MM.1S (cell line): ENCODE measurements around the gene TBL1Y.
"Not testable (repeated sequence)": the region's sequence is repeated elsewhere in the genome, so short reads cannot be mapped to it uniquely, and the experiment has no call there.

Experiments
- DNase-seq: peaks from one replicate; pipeline ENCODE4 v3.0.0-alpha.2; 2015
- H2AFZ ChIP-seq: fragments of 300-600 bp; sonication (generic); 2 replicates; pipeline ENCODE4 v1.6.0; 2016; ENCODE audit warnings: antibody characterized with exemption, low read length
- H3F3A ChIP-seq: fragments of 300-600 bp; sonication (generic); 2 replicates; pipeline ENCODE4 v1.6.1; 2016; ENCODE audit warnings: mild to moderate bottlenecking, antibody characterized with exemption, low read length, moderate library complexity, mixed read lengths; ENCODE audit not compliant: insufficient read depth
- H3K27ac ChIP-seq: fragments of 300-600 bp; sonication (generic); 2 replicates; pipeline ENCODE4 v1.5.1; 2016; ENCODE audit warnings: mild to moderate bottlenecking, low read length
- H3K27me3 ChIP-seq: fragments of 300-600 bp; sonication (generic); replicated peaks from 2 replicates; pipeline ENCODE4 v1.6.0; 2016; ENCODE audit warnings: low read length; ENCODE audit not compliant: insufficient read depth
- H3K36me3 ChIP-seq: fragments of 300-600 bp; sonication (generic); replicated peaks from 2 replicates; pipeline ENCODE4 v1.6.1; 2016; ENCODE audit warnings: mild to moderate bottlenecking, low read length, mixed read lengths; ENCODE audit not compliant: insufficient read depth
- H3K4me1 ChIP-seq: fragments of 300-600 bp; sonication (generic); 2 replicates; pipeline ENCODE4 v1.6.1; 2016; ENCODE audit warnings: low read length, mixed read lengths
- H3K4me2 ChIP-seq: fragments of 300-600 bp; sonication (generic); 2 replicates; pipeline ENCODE4 v1.6.0; 2016; ENCODE audit warnings: low read depth, low read length
- H3K4me3 ChIP-seq: fragments of 300-600 bp; sonication (generic); 2 replicates; pipeline ENCODE4 v1.5.1; 2016; ENCODE audit warnings: low read length, mixed read lengths
- H3K79me2 ChIP-seq: fragments of 300-600 bp; sonication (generic); 2 replicates; pipeline ENCODE4 v1.6.1; 2016; ENCODE audit warnings: mixed run types, low read length, mixed read lengths
- H3K9ac ChIP-seq: fragments of 300-600 bp; sonication (generic); 2 replicates; pipeline ENCODE4 v1.6.1; 2016; ENCODE audit warnings: low read length, mixed read lengths
- H3K9me2 ChIP-seq: fragments of 300-600 bp; sonication (generic); replicated peaks from 2 replicates; pipeline ENCODE4 v1.6.1; 2016; ENCODE audit warnings: mild to moderate bottlenecking, low read length, mixed read lengths; ENCODE audit not compliant: insufficient read depth
- H3K9me3 ChIP-seq: fragments of 300-600 bp; sonication (generic); replicated peaks from 2 replicates; pipeline ENCODE4 v1.6.1; 2016; ENCODE audit warnings: mild to moderate bottlenecking, low read length, mixed read lengths; ENCODE audit not compliant: insufficient read depth
- H4K20me1 ChIP-seq: fragments of 300-600 bp; sonication (generic); 2 replicates; pipeline ENCODE4 v1.6.1; 2016; ENCODE audit warnings: mild to moderate bottlenecking, low read length, moderate library complexity, mixed read lengths; ENCODE audit not compliant: insufficient read depth
- CTCF ChIP-seq: fragments of 300-600 bp; sonication (generic); IDR thresholded peaks from 2 replicates; pipeline ENCODE4 v1.5.1; 2016; ENCODE audit warnings: antibody characterized with exemption, low read length, mixed read lengths
- EZH2 ChIP-seq: fragments of 300-600 bp; sonication (generic); optimal IDR thresholded peaks from 2 replicates; pipeline ENCODE3; 2017; ENCODE audit warnings: low read depth, mild to moderate bottlenecking, antibody characterized with exemption, low read length, mixed read lengths
- EZH2phosphoT487 ChIP-seq: fragments of 300-600 bp; sonication (generic); IDR thresholded peaks from 2 replicates; pipeline ENCODE4 v1.6.1; 2018; ENCODE audit warnings: antibody characterized with exemption, low read length

Gene TBL1Y

GRCh38 chrY:6910372-6911252 is at the start of gene TBL1Y:
TSS of gene TBL1Y (plus strand) at chrY:6910697. CDS start at chrY:7025085, 114,388 bp downstream.
- Histone ChIP-seq H3K9ac (no peak within 1 kb of the TSS), H4K20me1 (no peaks in the 10 kb centered on the region), H3K4me1 (no peaks in the 10 kb centered on the region), H3K9me3 (no peaks in the 10 kb centered on the region), H3K4me3 (no peak within 1 kb of the TSS), H3K9me2 (no peaks in the 10 kb centered on the region), H2AFZ (no peak within 1 kb of the TSS), H3K36me3 (no peaks in the 10 kb centered on the region), H3K79me2 (no peaks in the 10 kb centered on the region), H3K27ac (no peak within 1 kb of the TSS), H3F3A (no peaks in the 10 kb centered on the region), H3K27me3 (no peaks in the 10 kb centered on the region), H3K4me2 (no peak within 1 kb of the TSS)
- TF ChIP-seq CTCF (no peak), EZH2 (no peak), EZH2phosphoT487 (no peak)
- DNase-seq = no peak

- Histone ChIP-seq H3K9me2 (no peaks in the 10 kb centered on the region), H2AFZ (no peak overlapping the region), H3K27me3 (no peaks in the 10 kb centered on the region), H3K27ac (no peak overlapping the region), H3K9ac (no peak overlapping the region), H3K4me3 (no peak overlapping the region), H3K36me3 (no peaks in the 10 kb centered on the region), H3K9me3 (no peaks in the 10 kb centered on the region), H3K4me1 (no peaks in the 10 kb centered on the region), H3K79me2 (no peaks in the 10 kb centered on the region), H3K4me2 (no peak overlapping the region), H4K20me1 (no peaks in the 10 kb centered on the region), H3F3A (no peaks in the 10 kb centered on the region)
- TF ChIP-seq EZH2 (no peak), EZH2phosphoT487 (no peak), CTCF (no peak)
- no peak for DNase-seq
These were observed 16.0 kb upstream of the TBL1Y start for GRCh38 chrY:6894496-6894895.

- Histone ChIP-seq H2AFZ (no peak overlapping the region), H3K4me1 (no peaks in the 10 kb centered on the region), H3K27me3 (no peaks in the 10 kb centered on the region), H3K9me3 (no peaks in the 10 kb centered on the region), H4K20me1 (no peaks in the 10 kb centered on the region), H3K36me3 (no peaks in the 10 kb centered on the region), H3K9me2 (no peaks in the 10 kb centered on the region), H3K9ac (no peak overlapping the region), H3F3A (no peaks in the 10 kb centered on the region), H3K4me2 (no peak overlapping the region), H3K27ac (no peak overlapping the region), H3K4me3 (no peak overlapping the region), H3K79me2 (no peaks in the 10 kb centered on the region)
- TF ChIP-seq EZH2phosphoT487 (no peak), CTCF (no peak), EZH2 (no peak)
- DNase-seq = no peak
These were observed 15.3 kb upstream of the TBL1Y start for GRCh38 chrY:6895236-6895635.

- H3K9me3 ChIP-seq, H3K9me2 ChIP-seq, H3K27ac ChIP-seq, H3K36me3 ChIP-seq, DNase-seq, H4K20me1 ChIP-seq, H3K4me3 ChIP-seq, H2AFZ ChIP-seq, H3K4me1 ChIP-seq, H3F3A ChIP-seq, H3K9ac ChIP-seq, H3K27me3 ChIP-seq, H3K4me2 ChIP-seq, H3K79me2 ChIP-seq: not testable (repeated sequence)
These were observed 8.4 kb upstream of the TBL1Y start for GRCh38 chrY:6902116-6902515.
